NCI-H187 treated with DMSO at 0.1 percent for 48 hours (cell line): ENCODE measurements around the gene STYXL1.

Source experiments
- DNase-seq: peaks from one replicate; lab custom pipeline; 2025; lab: John Stamatoyannopoulos, UW

The STYXL1 gene

GRCh38 chr7:75955331-75955955 lies 92.4 kb downstream of the STYXL1 start:
- DNase-seq = no peak

DNA sequence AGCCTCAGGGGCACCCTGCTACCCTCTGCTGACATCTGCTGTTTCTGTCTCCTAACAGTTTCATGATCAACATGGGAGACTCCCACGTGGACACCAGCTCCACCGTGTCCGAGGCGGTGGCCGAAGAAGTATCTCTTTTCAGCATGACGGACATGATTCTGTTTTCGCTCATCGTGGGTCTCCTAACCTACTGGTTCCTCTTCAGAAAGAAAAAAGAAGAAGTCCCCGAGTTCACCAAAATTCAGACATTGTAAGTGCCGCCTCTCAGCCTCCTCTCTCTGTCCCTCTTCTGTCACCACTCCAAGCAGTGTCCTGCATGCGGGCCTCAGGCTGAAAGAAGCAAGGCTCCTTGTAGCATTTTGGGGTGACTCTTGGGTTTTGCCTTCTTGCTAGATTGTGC lies 93.9 kb downstream of the STYXL1 start:
- DNase-seq = no peak

GRCh38 chr7:75953431-75953830 lies 94.4 kb downstream of the STYXL1 start:
- no peak for DNase-seq

DNA sequence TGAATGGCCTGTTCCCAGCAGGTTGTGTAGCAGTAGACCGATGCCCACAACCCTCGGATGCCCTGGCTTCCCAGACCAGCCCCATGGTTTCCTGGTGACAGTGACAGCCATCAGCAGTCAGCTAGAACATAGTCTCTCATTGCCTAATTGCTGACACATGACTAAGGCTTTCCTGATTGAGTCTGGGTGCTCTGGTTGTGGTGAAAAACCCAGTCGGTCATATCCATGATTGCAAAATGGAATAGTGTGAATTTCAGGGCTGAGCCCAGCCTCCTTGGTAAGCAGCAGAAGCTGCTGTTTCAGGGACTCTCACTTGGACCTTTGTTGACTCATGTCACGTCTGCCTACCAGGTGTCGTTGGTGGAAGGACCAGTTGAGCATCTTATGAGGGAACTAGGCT lies 96.3 kb downstream of the STYXL1 start:
- DNase-seq = no peak

DNA sequence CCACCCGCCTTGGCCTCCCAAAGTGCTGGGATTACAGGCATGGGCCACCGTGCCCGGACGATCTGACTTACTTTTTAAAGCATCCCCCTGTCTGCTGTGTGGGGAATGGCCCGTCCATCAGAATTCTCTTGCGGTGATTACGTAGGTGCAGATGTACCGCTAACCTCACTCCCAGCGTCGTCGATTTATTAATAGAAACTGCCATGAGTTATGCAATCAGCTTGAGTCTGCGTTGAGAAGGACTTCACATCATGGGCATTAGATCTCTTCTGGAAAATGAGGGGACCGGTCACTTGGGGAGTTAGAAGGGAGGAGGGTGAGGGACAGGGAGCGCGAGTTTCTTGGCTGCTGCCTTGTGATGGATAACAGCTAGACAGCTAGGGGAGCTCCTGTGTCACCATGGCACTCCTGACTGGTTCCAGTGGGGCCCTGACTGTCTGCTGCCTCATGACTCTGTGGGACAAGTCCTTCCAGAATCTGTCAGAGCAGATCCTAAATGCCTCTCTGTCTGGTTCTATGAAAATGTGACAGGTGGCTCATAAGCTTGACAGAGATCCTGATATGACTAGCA lies 97.6 kb downstream of the STYXL1 start:
- DNase-seq = no peak

GRCh38 chr7:75948179-75948578 lies 99.6 kb downstream of the STYXL1 start:
- DNase-seq = no peak
